Fibroblast of the conjunctiva (primary cell): ENCODE results near the gene DRD2.

ENCODE experiments used
- DNase-seq: peaks from one replicate; pipeline ENCODE4 v3.0.0-alpha.2; 2010; ENCODE audit warnings: low read depth

The DRD2 gene

DNA sequence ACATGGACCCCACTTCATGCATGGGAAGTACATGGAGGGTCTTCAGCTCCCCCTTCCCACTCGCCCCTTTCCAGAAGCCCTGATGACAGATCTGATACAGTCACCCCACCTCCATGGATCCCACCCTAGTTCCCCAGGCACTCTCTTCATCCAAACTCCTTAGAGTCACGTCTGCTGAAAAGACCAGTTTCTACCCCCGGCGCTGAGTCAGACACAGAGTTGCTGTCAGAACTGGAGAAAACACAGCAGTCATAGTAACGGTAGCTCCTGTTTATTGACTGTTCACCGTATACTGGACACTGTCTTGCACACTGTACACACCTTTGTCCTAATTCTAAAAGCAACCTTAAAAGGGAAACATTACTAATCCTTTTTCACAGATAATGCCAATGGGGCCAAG is 29.1 kb downstream of the DRD2 start:
- DNase-seq: no peak

DNA sequence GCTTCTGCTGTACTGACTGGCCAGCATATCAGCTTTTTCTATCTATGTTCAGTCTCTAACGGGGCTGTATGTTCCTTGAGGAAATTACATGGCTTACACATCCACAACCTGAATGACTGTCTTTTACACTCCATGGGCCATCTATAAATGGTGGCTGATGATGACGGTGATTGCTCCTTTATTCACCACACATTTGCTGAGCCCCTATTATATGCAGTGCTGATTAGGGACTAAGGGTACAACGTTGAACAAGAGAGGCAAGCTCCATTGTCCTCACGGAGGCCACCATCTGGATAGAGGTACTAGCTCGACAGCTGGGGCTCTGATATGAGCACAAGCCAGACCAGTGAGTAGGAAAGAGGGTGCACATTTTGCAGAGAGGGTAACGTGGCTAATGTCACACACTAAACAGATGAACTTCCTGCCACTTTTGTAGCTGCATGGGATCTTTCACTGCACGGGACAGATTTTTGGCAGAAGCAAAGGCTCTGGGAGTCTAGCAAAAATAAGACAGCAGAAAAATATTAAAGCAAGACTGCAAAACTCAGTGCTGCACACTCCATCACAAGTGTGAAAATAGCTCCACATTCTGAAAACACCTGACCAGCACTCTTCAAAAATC is 30.6 kb downstream of the DRD2 start:
- DNase-seq: no peak

DNA sequence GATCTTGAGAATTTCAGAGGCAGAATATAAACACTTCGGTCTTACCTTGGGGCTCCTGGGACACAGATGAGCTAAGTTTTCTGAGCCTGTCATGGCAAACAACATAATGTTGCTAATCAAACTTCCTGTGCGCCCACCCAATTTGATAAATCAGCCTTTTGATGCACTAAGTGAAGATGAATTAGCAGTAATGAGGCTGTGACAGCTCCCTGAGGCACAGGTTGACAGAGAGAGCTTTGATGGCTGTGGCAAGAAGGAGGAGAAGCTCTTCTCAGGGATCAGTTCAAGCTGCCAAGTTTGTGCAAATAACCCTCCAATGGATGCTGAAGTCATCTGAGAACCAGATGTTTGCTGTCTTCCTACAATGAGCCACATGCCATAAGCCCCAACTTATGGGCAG is 34.4 kb downstream of the DRD2 start:
- no peak for DNase-seq

DNA sequence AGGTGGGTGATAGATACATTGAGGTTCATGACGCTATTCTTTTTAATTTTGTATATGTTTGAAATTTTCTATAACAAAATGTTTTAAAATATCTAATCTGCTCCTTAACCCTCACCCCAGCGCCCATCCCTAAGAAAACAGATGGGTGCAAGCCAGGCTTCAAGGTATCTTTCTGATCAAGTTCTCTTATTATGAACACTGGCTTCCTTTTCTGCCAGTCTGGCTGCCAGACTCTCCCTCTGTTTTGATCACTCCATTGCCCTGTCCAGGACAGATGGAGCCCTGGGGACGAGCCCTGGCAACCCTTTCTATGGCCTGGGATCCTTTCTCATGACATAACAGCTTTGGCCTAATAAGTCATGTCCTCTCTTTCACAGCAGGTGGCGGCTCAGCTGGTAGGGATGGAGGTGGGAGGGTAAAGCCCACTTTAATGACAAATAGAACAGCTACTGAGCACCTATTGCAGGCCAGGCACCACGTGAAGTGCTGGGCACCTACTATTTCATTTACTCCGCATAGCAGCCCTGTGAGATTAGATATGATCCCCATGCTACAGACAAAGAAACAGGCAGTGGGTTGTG is 38.4 kb downstream of the DRD2 start:
- no peak for DNase-seq

DNA sequence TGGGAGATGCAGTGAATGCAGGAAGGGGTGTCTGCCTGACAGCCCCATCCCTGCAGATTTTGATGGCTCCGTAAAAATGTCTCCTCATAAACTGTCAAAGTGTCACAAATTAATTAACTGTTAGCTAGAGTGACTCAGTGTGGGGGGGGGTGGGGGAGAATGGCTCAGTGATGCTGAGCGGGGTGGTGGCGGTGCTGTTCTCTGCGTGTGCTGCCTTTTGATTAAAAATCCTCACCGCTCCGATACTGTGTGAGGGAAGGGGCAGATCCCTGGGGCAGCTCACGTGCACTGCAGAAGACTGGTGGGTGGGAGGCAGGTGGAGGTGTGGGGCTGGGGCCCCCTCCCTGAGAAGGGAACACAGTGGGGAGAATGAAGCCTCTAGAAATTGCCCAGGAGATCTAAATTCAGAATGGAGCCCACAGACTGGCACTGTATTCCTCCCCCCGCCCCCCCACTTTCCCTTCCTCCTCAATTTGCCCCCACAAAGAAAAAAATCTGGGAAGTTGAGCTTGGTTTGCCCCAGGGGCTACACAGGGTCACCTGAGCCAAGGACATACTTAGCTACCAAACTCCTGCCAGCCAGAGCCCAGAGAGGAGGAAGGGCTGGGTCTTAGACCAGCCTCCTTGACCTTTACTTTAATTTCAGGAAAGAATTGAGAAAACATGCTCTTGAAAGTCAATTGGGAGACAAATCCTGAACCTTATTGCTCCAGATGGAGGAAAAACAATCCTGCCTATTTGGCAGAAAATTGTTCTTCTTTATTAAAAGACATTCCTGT is 39.8 kb downstream of the DRD2 start:
- no peak for DNase-seq

DNA sequence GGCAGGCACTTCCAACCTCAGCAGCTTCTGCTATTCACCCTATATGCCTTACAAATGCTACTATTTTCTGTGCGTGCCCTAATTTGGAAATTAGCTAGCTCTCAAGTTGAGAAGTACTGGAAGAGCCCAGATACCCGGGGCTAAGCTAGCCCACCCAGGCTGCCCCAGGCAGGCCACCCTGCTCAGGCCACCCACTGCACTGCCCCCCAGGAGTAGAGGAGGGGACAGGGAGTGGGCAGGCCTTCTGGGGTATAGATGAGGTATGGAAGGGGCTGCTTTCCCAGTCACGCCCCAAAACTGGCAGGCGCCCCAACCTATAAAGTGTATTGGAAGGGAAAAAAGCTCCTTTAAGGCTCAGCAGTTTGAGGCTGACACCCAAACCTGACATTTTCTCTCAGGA is 43.5 kb downstream of the DRD2 start:
- no peak for DNase-seq

DNA sequence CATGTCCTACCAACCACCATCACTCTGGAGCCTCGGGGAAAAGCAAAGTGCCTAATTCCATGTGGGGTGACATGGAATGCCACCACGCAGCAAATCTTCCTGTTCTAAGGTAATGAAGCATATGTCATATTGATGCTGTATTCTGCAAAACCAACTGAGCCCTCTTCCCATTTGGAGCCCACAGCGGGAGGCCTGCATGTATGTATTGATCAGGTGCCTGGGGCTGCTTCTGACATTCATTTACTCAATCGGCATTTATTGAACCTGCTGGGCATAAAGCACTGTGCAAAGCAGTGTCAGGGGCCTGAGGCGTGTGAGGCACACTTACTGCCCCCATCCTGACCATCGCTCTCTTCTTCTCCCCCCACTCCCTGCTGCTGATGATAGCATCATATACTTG is 48.5 kb downstream of the DRD2 start:
- DNase-seq: no peak

DNA sequence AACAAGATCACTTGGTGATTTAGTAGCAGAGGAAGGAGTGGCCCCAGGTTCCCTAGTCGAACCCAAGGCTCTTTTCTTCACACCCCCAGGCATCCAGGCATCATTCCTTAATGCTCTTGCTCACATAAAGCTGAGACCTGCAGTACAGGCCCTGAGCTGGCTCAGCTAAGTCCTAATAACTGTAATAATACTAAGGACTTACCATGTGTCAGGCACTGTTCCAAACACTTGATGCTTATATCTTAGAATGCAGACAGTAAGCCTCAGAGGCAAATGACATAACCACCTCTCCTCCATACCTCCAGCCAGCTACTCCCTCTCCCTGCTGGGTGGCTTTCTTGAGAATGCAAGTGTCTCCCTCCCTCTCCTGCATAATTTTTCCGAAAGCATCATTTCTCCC is 54.4 kb downstream of the DRD2 start:
- DNase-seq: no peak

DNA sequence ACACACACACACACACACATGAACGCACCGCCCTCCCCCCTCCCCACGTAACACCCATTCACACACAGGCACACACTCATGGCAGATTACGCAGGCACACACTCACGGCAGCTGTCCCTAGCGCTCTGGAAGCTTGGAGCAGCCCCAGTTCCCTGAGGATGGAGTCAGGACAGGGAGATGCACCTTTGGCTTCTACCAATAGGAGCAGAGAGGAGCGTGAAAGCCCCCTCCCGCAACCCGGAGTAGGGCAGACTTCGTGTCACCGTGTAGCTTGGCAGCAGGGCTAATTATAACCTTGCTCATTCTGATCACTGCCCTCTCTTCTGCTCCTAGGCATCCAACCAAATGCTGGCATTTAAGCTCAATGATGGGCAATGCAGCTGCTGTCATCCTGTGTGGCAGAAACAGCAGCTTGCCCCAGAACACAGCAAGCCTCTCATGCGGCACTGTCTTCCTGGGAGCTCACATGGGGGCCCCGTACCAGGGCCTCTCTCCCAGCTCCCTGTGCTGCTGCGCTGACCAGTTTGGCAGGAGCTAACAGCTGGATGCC is 55.7 kb downstream of the DRD2 start:
- DNase-seq: no peak

DNA sequence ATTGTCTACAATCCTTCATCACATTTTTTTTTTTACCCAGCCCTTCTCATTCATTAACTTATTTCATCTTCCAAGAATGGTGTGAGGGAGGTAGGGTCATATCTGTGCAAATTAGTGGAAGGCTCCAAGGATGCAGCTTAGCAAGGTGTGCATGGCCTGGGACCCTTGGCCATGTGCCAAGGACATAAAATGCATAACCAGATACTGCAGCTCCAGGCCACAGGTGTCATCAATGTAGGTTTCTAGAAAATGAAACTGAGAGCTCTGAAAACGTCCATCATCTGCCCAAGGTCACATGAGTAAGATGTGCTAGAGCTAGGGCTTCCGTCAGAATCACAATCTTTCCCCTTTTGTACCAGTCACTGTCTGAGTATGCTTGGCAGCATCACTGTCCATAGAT is 57.8 kb downstream of the DRD2 start:
- no peak for DNase-seq

DNA sequence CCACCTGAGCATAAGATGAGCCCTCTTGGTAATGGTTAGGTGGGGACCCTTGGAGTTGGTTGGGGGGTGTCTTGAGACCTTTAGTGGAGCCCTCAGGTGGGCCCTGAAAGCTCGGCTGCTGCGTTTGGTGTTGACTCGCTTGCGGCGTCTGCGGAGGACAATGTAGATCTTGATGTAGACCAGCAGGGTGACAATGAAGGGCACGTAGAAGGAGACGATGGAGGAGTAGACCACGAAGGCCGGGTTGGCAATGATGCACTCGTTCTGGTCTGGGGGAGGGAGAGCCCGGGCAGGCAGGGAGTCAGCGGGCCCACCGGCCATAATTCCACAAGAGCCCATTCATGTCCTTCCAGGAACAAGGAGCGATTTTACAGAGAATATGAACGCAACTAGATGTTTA is 59.9 kb downstream of the DRD2 start:
- DNase-seq: no peak

DNA sequence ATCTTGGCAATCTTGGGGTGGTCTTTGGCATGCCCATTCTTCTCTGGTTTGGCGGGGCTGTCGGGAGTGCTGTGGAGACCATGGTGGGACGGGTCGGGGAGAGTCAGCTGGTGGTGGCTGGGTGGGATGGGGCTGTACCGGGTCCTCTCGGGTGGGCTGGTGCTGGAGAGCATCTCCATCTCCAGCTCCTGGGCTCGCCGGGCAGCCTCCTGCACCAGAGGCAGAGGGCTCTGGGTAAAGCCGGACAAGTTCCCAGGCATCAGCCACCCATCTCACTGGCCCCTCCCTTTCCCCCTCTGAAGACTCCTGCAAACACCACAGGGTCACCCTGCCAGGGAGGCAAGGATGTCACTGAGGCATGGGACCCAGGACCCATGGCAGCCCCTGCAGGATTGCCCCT is 62.5 kb downstream of the DRD2 start:
- no peak for DNase-seq

DNA sequence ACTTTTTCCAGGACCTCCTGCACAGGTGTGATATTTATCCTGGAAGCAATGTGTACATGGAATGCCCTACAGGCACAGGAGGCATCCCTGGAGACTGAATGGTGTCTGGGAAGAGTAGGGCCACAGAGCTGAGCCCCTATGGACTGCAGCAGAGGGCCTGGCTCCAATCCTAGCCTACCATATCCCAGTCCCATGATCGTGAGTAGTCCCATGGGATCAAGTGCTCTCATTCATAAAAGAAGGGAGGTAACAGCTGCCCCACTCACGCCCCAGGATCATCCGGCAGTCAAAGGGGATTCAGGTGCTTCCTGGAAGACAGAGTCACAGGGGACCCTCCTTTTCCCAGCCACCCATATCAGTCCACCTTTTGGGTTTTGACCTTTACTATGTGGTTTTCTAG is 63.7 kb downstream of the DRD2 start:
- no peak for DNase-seq

DNA sequence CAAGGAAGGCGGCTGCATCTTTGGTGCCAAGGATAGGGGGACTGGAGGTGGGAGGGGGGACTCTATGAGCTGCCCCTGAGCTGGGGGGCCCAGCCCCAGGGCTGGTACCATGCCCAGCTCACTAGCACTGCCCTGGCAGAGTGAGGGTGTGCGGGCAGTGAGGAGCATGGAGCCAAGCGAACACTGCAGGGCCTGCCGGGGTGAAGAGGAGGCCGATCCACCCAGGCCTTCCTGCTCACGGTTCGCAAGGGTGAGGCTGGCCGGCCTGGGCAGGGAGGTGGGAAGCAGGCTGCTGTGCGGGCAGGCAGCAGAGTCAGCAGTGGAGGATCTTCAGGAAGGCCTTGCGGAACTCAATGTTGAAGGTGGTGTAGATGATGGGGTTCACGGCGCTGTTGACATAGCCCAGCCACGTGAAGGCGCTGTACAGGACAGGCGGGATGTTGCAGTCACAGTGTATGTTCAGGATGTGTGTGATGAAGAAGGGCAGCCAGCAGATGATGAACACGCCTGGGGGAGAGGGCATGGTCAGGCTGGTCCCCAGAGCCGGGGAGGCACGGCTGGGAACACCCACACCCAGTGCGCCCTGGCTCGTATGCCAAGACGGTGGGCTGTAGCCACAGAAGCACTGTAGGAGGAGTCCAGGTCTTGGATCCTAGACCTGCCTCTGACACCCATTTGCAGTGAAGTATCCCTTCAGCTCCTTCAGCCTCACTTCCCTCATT is 64.6 kb downstream of the DRD2 start:
- DNase-seq: no peak

DNA sequence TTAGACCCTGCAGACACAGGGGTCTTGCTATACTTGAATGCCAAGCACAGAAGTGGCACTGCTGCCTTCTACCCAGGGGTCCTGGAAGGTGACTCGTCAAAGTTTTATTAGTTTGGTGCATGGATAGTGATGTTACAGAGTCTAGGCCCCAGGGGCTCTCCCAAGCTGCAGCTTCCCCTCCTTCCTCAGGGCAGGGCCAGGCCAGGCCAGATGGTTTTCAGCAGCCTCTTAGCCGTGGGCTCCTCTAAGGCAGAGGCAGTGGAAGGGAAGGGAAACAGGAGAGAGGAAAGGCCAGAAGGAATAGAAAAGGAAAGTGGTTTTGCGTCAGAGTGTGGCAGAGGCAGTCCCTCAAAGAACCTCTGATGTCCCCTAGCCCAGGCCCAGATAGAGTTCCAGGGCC is 65.7 kb downstream of the DRD2 start:
- no peak for DNase-seq

DNA sequence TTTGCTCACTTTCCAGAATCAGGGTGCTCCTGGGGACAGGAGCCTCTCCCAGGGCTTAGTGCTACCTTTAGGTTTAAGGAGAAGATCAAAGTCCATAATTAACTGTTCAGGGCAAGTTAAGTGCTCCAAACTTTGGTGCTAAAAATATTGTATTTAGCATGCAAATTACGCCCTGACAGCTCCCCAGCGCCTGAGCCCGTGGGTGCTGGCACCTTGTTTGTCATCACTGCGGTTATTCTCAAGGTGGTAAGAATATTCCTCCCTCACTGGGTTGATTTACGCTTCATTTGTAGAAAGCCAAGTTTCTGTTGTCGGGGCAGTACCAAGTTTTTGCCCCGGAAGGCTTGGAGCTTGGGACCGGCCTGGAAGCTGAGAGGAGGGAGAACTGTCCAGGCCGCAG is 66.3 kb downstream of the DRD2 start:
- no peak for DNase-seq

DNA sequence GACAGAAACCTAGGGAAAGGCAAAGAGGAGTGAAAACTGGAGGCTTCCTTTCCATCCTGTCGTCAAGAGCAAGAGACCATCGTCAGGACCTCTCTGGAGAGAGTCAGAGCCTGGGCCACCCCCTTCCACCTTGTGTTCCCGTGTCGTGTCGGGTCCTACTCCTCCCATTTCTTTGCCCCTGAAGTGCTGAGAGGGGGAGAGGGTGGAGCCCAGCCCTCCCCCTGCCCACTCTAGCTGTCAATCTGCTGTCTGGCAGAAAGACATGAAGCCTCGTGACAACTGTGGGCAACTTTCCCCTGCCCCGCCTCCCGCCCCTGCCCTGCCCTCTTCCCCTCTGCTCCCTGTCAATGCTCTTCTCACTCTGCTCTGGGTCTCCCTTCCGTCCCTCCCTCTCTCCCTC is 67.0 kb downstream of the DRD2 start:
- DNase-seq: no peak

DNA sequence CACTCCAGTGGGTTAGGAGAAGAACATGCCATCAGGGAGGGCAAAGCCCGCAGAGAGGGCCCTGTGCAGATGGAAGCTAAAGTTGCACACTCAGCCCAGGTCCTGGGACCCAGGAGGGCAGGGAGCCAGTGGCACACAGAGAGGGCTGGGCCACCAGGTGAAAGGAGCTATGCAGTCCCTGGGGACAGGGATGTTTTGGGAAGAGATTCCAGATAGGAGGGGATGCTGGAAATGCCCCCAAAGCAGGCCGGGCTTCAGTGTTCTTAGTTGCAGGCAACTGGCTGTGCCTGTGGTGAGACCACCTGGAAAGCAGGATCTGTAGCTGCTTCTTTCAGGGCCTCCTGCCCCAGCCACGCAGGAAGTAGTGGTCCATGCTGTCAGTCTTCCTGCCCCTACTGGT is 68.0 kb downstream of the DRD2 start:
- no peak for DNase-seq

DNA sequence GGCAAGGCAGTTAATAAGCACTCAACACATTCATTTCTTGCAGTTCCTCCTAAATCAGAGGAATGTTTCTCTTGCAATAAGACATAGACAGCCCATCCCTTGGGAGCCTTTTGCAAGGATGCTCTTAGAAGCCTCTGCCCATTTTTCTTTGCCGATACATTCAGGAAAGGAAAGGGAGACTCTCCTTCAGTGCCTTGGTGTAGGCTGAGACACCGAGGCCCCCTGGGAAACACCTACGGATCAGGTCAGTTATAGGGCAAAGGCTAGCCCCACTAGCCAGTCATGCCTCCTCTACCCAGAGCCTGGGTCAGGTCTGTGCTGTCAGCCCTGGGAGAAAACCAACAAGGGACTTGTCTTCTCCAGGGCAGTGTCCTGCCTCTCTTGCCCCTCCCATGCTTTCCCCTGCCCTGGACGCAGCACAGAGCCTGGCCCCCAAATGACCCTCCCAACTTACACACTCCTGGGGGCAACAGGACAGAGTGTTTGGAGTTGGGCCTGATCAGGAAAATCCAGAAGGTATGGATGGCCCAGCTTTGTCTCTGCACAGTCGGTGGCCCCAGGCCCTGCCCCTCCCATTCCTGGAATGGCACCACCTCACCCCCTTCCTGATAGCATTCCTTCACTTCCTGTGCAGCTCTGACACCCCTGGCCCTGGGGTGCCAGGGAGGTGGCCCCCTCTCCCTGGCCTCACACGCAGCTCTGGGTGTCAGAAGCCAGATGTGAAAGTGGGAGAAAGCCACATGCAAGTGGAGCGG is 69.3 kb downstream of the DRD2 start:
- no peak for DNase-seq

DNA sequence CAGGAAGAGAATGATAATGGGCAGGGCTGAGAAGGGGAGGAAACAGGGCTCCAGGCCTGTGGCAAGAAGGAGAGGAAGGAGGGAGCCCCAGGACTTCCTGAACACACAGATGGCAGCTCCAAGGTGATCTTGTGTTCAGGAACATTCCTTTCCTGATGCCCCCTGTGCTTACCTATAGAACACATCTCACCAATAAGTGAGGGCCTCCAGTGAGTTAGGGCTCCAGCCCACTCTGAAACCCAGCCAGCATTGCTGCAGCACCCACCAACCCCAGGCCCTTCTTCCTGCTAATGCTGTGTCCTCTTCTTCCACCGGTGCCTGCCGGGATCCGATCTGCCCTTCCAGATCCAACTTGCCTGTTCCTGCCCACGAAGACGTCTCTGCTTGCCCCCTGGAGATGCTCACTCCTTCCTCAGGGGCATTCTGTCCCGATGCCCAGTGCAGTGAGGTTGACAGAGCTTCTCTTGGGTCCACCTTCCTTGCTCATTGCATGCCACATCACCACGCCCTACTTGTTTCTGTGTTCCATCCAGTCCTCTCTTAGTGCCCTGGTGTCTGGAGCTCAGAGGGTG is 70.3 kb downstream of the DRD2 start:
- no peak for DNase-seq

DNA sequence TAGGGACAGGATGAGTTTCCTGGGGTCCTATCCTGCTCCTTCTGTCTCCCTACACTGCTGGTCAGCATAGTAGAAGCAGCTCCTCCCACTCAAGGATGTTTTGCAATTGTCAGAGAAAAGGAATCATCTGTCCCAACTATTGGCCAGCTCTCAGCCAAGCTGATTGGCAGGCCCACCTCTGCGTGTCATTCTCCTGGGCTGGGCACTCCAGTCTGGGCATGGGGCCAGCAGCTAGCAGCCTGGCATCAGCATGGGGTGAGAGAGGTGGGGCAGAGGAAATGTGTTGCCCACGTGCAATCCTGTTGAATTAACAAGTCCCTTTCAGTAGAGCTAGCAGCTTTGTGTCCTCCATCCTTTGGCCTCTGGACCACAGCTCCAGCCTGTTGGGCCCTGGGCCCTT is 73.5 kb downstream of the DRD2 start:
- no peak for DNase-seq
